HG02759 (cell line): ENCODE results near the gene PRKAG3.
"Not testable (repeated sequence)": the region's sequence is repeated elsewhere in the genome, so short reads cannot be mapped to it uniquely, and the experiment has no call there.

Experiments
- ATAC-seq: cut with Tn5 transposase; IDR thresholded peaks from one replicate; pipeline ENCODE4 v1.9.1; 2021; ENCODE audit warnings: mild to moderate bottlenecking, moderate library complexity; ENCODE audit not compliant: unreplicated experiment

The PRKAG3 gene

GRCh38 chr2:218844334-218844733 is 12.7 kb upstream of the PRKAG3 start:
- not testable (repeated sequence) for ATAC-seq

GRCh38 chr2:218839888-218840287 is 8.3 kb upstream of the PRKAG3 start:
- ATAC-seq: no peak

GRCh38 chr2:218839430-218839829 is 7.8 kb upstream of the PRKAG3 start:
- ATAC-seq: no peak

GRCh38 chr2:218837495-218837894 is 5.9 kb upstream of the PRKAG3 start:
- ATAC-seq: no peak

GRCh38 chr2:218834685-218835084 is 3.1 kb upstream of the PRKAG3 start:
- no peak for ATAC-seq

- ATAC-seq: no peak
These were observed 1.5 kb upstream of the PRKAG3 start for GRCh38 chr2:218833023-218833609.

GRCh38 chr2:218832520-218832919 is 917 bp upstream of the PRKAG3 start:
- no peak for ATAC-seq

- no peak for ATAC-seq
These were observed 478 bp upstream of the PRKAG3 start for GRCh38 chr2:218832081-218832480.

- ATAC-seq: no peak
These were observed 887 bp downstream of the PRKAG3 start for GRCh38 chr2:218830526-218831306.

GRCh38 chr2:218829868-218830451 is 1.6 kb downstream of the PRKAG3 start:
- ATAC-seq: no peak

- no peak for ATAC-seq
These were observed 3.2 kb downstream of the PRKAG3 start for GRCh38 chr2:218828477-218828778.

- no peak for ATAC-seq
These were observed 3.7 kb downstream of the PRKAG3 start for GRCh38 chr2:218827701-218828476.

GRCh38 chr2:218826791-218827190 is 4.8 kb downstream of the PRKAG3 start:
- ATAC-seq: no peak

- no peak for ATAC-seq
These were observed 7.6 kb downstream of the PRKAG3 start for GRCh38 chr2:218824004-218824403.

GRCh38 chr2:218823196-218823855 is 8.3 kb downstream of the PRKAG3 start:
- no peak for ATAC-seq

- no peak for ATAC-seq
These were observed 9.0 kb downstream of the PRKAG3 start for GRCh38 chr2:218822622-218823021.

GRCh38 chr2:218821605-218822211 is 9.9 kb downstream of the PRKAG3 start:
- ATAC-seq: no peak

GRCh38 chr2:218820746-218821369 is 10.7 kb downstream of the PRKAG3 start:
- no peak for ATAC-seq

- no peak for ATAC-seq
These were observed 12.5 kb downstream of the PRKAG3 start for GRCh38 chr2:218819093-218819492.

- no peak for ATAC-seq
These were observed 15.0 kb downstream of the PRKAG3 start for GRCh38 chr2:218816561-218817011.
